ENCODE results near the gene ATM. TPM values are rescaled to one million over a fixed set of nuclear protein-coding genes. Genes with fewer than 3 reads are reported as not detected.
"Not testable (repeated sequence)": the region's sequence is repeated elsewhere in the genome, so short reads cannot be mapped to it uniquely, and the experiment has no call there.

Gene ATM
- total and polyA plus RNA-seq, 2 donors (not counting 1 experiment from before 2014, with no cell fraction given), result 37.5 to 123 TPM

GRCh38 chr11:108392353-108392752, 169.5 kb downstream of the ATM start:
- Histone ChIP-seq H2AFZ (ENCODE audit: low read length) (no peak overlapping the region), H3K27me3 (ENCODE audit: control insufficient read depth, insufficient read depth, low read length) (no peaks in the 10 kb centered on the region), H3K79me2 (ENCODE audit: control insufficient read depth, insufficient read depth, low read length) (no peaks in the 10 kb centered on the region), H3K36me3 (ENCODE audit: control insufficient read depth, insufficient read depth, low read length) (no peaks in the 10 kb centered on the region), H3K9ac (ENCODE audit: insufficient read depth, low read length) (no peak overlapping the region), H3K27ac (ENCODE audit: insufficient read depth, low read length) (no peak overlapping the region), H4K20me1 (ENCODE audit: control insufficient read depth, extremely low read depth, insufficient read depth, low read length) (no peaks in the 10 kb centered on the region), H3K4me1 (ENCODE audit: control insufficient read depth, extremely low read depth, insufficient read depth, low read length) (no peaks in the 10 kb centered on the region), H3K9me3 (ENCODE audit: control insufficient read depth, insufficient read depth, low read depth, low read length) (no peaks in the 10 kb centered on the region), H3K4me2 (ENCODE audit: extremely low read depth, insufficient read depth, low read length) (no peak overlapping the region), H3K4me3 (replicated peaks in 1 of 4; ENCODE audit: control extremely low read depth in 1 of 4, insufficient read depth in 1 of 4, low read depth in 3 of 4, low read length in 4 of 4) (no peak overlapping the region)
- no peak for DNase-seq (ENCODE audit: low read depth in 2 of 2)
- TF ChIP-seq CTCF (conservative IDR thresholded peaks at IDR 0.05 in 1 of 2, IDR thresholded peaks at IDR 0.05 in 1 of 2; ENCODE audit: low read depth in 1 of 2, low read length in 2 of 2), result no peak
- no peak for TF ChIP-seq EZH2 (IDR thresholded peaks at IDR 0.05; ENCODE audit: low read length, missing control alignments)

DNA sequence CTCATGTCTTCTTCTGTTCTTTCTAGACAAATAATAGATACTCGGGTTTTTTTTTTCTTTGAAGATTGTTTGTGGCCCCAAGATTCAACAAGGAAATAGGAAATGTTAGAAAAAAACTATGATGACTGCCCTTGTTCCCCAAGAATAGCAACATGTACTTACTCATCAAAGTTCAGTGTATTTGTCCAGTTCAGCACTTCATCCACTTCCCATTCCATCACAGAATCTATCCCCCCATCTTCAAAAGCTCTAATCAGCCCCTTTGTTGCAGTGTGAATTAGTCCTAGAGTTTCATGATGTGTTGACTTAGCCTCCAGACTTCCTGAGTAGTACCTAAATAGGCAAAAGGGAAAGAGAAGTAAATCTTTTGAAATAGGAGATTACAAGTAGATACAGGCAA, 170.2 kb downstream of the ATM start:
- no peak overlapping the region for H2AFZ ChIP-seq (ENCODE audit: low read length)

DNA sequence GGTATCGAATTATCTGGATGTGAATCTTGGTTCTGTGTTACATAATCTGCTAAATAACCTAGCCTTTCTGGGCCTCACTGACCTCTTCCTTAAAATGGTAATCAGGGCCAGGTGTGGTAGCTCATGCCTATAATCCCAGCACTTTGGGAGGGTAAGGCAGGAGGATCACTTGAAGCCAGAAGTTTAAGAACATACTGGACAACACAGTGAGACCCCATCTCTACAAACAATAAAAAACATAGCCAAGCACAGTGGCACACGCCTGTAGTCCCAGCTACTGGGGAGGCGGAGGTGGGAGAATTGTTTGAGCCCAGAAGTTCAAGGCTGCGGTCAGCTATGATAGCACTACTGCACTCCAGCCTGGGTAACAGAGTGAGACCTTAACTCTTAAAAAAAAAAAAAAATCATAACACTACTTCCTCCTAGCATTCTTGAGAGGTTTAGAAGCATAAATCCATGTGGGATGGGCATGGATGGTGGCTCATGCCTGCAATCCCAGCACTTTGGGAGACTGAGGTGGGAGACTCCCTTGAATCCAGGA, 171.9 kb downstream of the ATM start:
- Histone ChIP-seq H3K4me2 (ENCODE audit: extremely low read depth, insufficient read depth, low read length) (no peak overlapping the region), H3K27me3 (ENCODE audit: control insufficient read depth, insufficient read depth, low read length) (no peaks in the 10 kb centered on the region), H3K4me3 (replicated peaks in 1 of 4; ENCODE audit: control extremely low read depth in 1 of 4, insufficient read depth in 1 of 4, low read depth in 3 of 4, low read length in 4 of 4) (no peak overlapping the region), H3K79me2 (ENCODE audit: control insufficient read depth, insufficient read depth, low read length) (no peaks in the 10 kb centered on the region), H3K9me3 (ENCODE audit: control insufficient read depth, insufficient read depth, low read depth, low read length) (no peaks in the 10 kb centered on the region), H3K9ac (ENCODE audit: insufficient read depth, low read length) (no peak overlapping the region), H2AFZ (ENCODE audit: low read length) (no peak overlapping the region), H3K27ac (ENCODE audit: insufficient read depth, low read length) (no peak overlapping the region), H3K36me3 (ENCODE audit: control insufficient read depth, insufficient read depth, low read length) (no peaks in the 10 kb centered on the region), H4K20me1 (ENCODE audit: control insufficient read depth, extremely low read depth, insufficient read depth, low read length) (no peaks in the 10 kb centered on the region), H3K4me1 (ENCODE audit: control insufficient read depth, extremely low read depth, insufficient read depth, low read length) (no peaks in the 10 kb centered on the region)
- no peak for DNase-seq (ENCODE audit: low read depth in 2 of 2)
- TF ChIP-seq CTCF (conservative IDR thresholded peaks at IDR 0.05 in 1 of 2, IDR thresholded peaks at IDR 0.05 in 1 of 2; ENCODE audit: low read depth in 1 of 2, low read length in 2 of 2), result no peak
- no peak for TF ChIP-seq EZH2 (IDR thresholded peaks at IDR 0.05; ENCODE audit: low read length, missing control alignments)

More for the DNA sequence above, 170.2 kb downstream of the ATM start:
- no peak overlapping the region for H3K4me3 ChIP-seq (replicated peaks in 1 of 4; ENCODE audit: control extremely low read depth in 1 of 4, insufficient read depth in 1 of 4, low read depth in 3 of 4, low read length in 4 of 4)
- DNase-seq (ENCODE audit: low read depth in 2 of 2), result no peak
- no peak overlapping the region for H3K27ac ChIP-seq (ENCODE audit: insufficient read depth, low read length)
- H3K79me2 ChIP-seq (ENCODE audit: control insufficient read depth, insufficient read depth, low read length), result no peaks in the 10 kb centered on the region
- no peaks in the 10 kb centered on the region for H3K27me3 ChIP-seq (ENCODE audit: control insufficient read depth, insufficient read depth, low read length)
- no peak overlapping the region for H3K9ac ChIP-seq (ENCODE audit: insufficient read depth, low read length)
- H3K4me2 ChIP-seq (ENCODE audit: extremely low read depth, insufficient read depth, low read length), result no peak overlapping the region
- no peaks in the 10 kb centered on the region for H3K9me3 ChIP-seq (ENCODE audit: control insufficient read depth, insufficient read depth, low read depth, low read length)
- no peaks in the 10 kb centered on the region for H3K4me1 ChIP-seq (ENCODE audit: control insufficient read depth, extremely low read depth, insufficient read depth, low read length)
- TF ChIP-seq EZH2 (IDR thresholded peaks at IDR 0.05; ENCODE audit: low read length, missing control alignments), result no peak
- no peak for TF ChIP-seq CTCF (conservative IDR thresholded peaks at IDR 0.05 in 1 of 2, IDR thresholded peaks at IDR 0.05 in 1 of 2; ENCODE audit: low read depth in 1 of 2, low read length in 2 of 2)
- H3K36me3 ChIP-seq (ENCODE audit: control insufficient read depth, insufficient read depth, low read length), result no peaks in the 10 kb centered on the region
- H4K20me1 ChIP-seq (ENCODE audit: control insufficient read depth, extremely low read depth, insufficient read depth, low read length), result no peaks in the 10 kb centered on the region

DNA sequence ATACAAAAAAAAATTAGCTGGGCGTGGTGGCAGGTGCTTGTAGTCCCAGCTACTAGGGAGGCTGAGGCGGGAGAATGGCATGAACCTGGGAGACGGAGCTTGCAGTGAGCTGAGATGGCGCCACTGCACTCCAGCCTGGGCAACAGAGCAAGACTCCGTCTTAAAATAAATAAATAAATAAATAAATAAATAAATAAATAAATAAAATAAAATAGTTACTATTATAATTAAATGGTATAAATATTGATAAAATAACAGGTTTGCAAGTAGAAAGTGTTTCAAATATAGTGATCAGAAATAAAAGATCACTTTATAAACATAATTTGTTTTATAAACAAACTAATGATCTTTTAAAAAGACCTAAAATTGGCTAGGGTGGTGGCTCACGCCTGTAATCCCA, 173.8 kb downstream of the ATM start:
- H3K9ac ChIP-seq (ENCODE audit: insufficient read depth, low read length); H3K27me3 ChIP-seq (ENCODE audit: control insufficient read depth, insufficient read depth, low read length); H3K9me3 ChIP-seq (ENCODE audit: control insufficient read depth, insufficient read depth, low read depth, low read length); H3K4me2 ChIP-seq (ENCODE audit: extremely low read depth, insufficient read depth, low read length); H3K4me1 ChIP-seq (ENCODE audit: control insufficient read depth, extremely low read depth, insufficient read depth, low read length); H3K4me3 ChIP-seq (replicated peaks in 1 of 4; ENCODE audit: control extremely low read depth in 1 of 4, insufficient read depth in 1 of 4, low read depth in 3 of 4, low read length in 4 of 4); H2AFZ ChIP-seq (ENCODE audit: low read length); H4K20me1 ChIP-seq (ENCODE audit: control insufficient read depth, extremely low read depth, insufficient read depth, low read length); DNase-seq (ENCODE audit: low read depth in 2 of 2); H3K79me2 ChIP-seq (ENCODE audit: control insufficient read depth, insufficient read depth, low read length); H3K36me3 ChIP-seq (ENCODE audit: control insufficient read depth, insufficient read depth, low read length); H3K27ac ChIP-seq (ENCODE audit: insufficient read depth, low read length): not testable (repeated sequence)
